Hepatocyte (in vitro differentiated cells): ENCODE measurements around the gene DNAAF8.

ENCODE experiments used
- CTCF ChIP-seq: fragments of 200-600 bp; sonication (generic); IDR thresholded peaks from 2 replicates; pipeline ENCODE4 v1.5.1; 2016; ENCODE audit warnings: antibody characterized with exemption, mild to moderate bottlenecking; ENCODE audit not compliant: poor library complexity
- EZH2 ChIP-seq: fragments of 200-600 bp; sonication (generic); IDR thresholded peaks from 2 replicates; pipeline ENCODE4 v1.6.1; 2016; ENCODE audit warnings: antibody characterized with exemption, mild to moderate bottlenecking, borderline replicate concordance
- EZH2phosphoT487 ChIP-seq: fragments of 200-600 bp; sonication (generic); IDR thresholded peaks from one replicate; pipeline ENCODE4 v1.6.1; 2018; ENCODE audit warnings: antibody characterized with exemption, mild to moderate bottlenecking, low read depth, moderate library complexity; ENCODE audit not compliant: unreplicated experiment, severe bottlenecking

- TF ChIP-seq CTCF (no peak), EZH2 (no peak), EZH2phosphoT487 (no peak)
Measured at GRCh38 chr16:4744555-4745273, 10.4 kb downstream of the DNAAF8 start.
